Sigmoid colon (tissue), 7 donors: ENCODE data around the gene GUK1. TPM values are rescaled to one million over a fixed set of nuclear protein-coding genes. Genes with fewer than 3 reads are reported as not detected.

Source experiments
- DNase-seq: peaks from one replicate; pipeline ENCODE4 v3.0.0-alpha.2; 2019
- H3K27ac ChIP-seq, 4 donors: fragments of 200-600 bp; sonication (generic); one replicate each; pipeline ENCODE4 v1.5.1; 2016 to 2019; ENCODE audit warnings: mild to moderate bottlenecking in 1 of 4
- H3K27me3 ChIP-seq, 3 donors: fragments of 200-600 bp; sonication (generic); one replicate each; pipeline ENCODE4 v1.5.1; 2019; ENCODE audit warnings: mild to moderate bottlenecking in 1 of 3
- H3K36me3 ChIP-seq, 4 donors: fragments of 200-600 bp; sonication (generic); one replicate each; pipeline ENCODE4 v1.5.1; 2016 to 2019
- H3K4me1 ChIP-seq, 4 donors: fragments of 200-600 bp; sonication (generic); one replicate each; pipeline ENCODE4 v1.5.1; 2017 to 2019
- H3K4me3 ChIP-seq, 4 donors: fragments of 200-600 bp; sonication (generic); one replicate each; pipeline ENCODE4 v1.5.1; 2017 to 2019; ENCODE audit warnings: mild to moderate bottlenecking in 2 of 4, moderate library complexity in 1 of 4
- H3K9me3 ChIP-seq, 4 donors: fragments of 200-600 bp in 3 of 4; sonication (generic) in 3 of 4; one replicate each; pipeline versions ENCODE4 v1.5.1 to v1.6.1; 2013 to 2019
- EP300 ChIP-seq, 4 donors: sonication (generic); formaldehyde crosslinking; IDR thresholded peaks; one replicate each; pipeline ENCODE4 v1.6.1; 2017; ENCODE audit warnings: antibody characterized with exemption in 4 of 4
- POLR2A ChIP-seq, 2 donors: fragments of 450-650 bp; IDR thresholded peaks; one replicate each; pipeline ENCODE4 v1.6.1; 2016; ENCODE audit warnings: antibody characterized with exemption in 2 of 2, mild to moderate bottlenecking in 2 of 2, moderate library complexity in 2 of 2
- POLR2AphosphoS5 ChIP-seq, 4 donors: sonication (generic); formaldehyde crosslinking; IDR thresholded peaks; one replicate each; pipeline ENCODE4 v1.6.1; 2017; ENCODE audit warnings: antibody characterized with exemption in 4 of 4
- WGBS, 2 donors: extraction: QIAGEN DNeasy Blood & Tissue Kit; methylation state at CpG; one replicate each; pipeline ENCODE4 v1.1.7; 2013; 5-methylcytosine and 5-hydroxymethylcytosine counted together
- intact Hi-C: fragments of 100-400 bp; cut with DNase I; formaldehyde crosslinking; loops from one replicate; pipeline ENCODE4 v1.15.1; 2023
- polyA plus RNA-seq, 3 donors: library from polyadenylated mRNA; stranded (reverse); fragments of 200-250 nt; gene quantifications; one replicate each; pipeline ENCODE4 v1.2.3, GENCODE V29; 2013
- total RNA-seq, 4 donors: library from RNA; depleted of rRNA; stranded (reverse); fragments of >200 nt; gene quantifications; one replicate each; pipeline ENCODE4 v1.1.0, GENCODE V29; 2016
- TF ChIP-seq, protein P1 (sequence below), 4 experiments: fragments of 450-650 bp in 3 of 4; fragments of 200-600 bp in 1 of 4; IDR thresholded peaks; one replicate each; pipeline ENCODE4 v1.5.1; 2016 to 2019; ENCODE audit warnings: antibody characterized with exemption in 4 of 4, mild to moderate bottlenecking in 3 of 4, moderate library complexity in 2 of 4
- donor health status: healthy with polysubstance abuse.
- donor health status: Bipolar disorder and iron deficiency.
- donor health status: healthy.

The GUK1 gene
- total and polyA plus RNA-seq, 7 donors: 225 to 668 (median 366) TPM

DNA sequence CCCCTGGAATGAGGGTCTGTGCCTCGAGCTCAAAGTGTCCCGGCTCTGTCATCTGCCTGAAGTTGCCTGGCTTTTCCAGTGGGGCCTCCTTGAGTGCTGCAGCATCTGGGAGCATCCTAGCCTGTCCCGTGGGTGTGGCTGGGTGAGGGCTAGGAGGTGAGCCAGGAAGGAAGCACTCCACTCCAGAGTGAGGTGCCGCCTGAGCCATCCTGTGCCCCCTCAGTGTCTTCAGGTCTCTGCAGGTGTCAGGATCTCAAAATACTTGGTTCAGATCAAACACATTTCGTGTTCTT lies 37.0 kb downstream of the GUK1 start:
- Histone ChIP-seq H3K27me3 (no peaks in the 10 kb centered on the region), H3K36me3 (peaks cover 0 to 9% (median 7%) of the 10 kb centered on the region in 4 donors), H3K27ac (peak overlapping the region in 1 of 4 donors; percentile 64), H3K9me3 (no peaks in the 10 kb centered on the region), H3K4me1 (peaks cover 0 to 38% (median 16%) of the 10 kb centered on the region in 4 donors), H3K4me3 (no peak overlapping the region)
- intact Hi-C loops: loop anchor here (5.0 kb wide), 1 partner anchor 40 kb away; no protein-coding TSS in a partner anchor
- DNase-seq: no peak
- TF ChIP-seq EP300 (IDR thresholded peaks at IDR 0.05): no peak
- no peak for TF ChIP-seq POLR2AphosphoS5 (IDR thresholded peaks at IDR 0.05)
- TF ChIP-seq POLR2A (IDR thresholded peaks at IDR 0.05): no peak
- TF ChIP-seq, protein P1, sequence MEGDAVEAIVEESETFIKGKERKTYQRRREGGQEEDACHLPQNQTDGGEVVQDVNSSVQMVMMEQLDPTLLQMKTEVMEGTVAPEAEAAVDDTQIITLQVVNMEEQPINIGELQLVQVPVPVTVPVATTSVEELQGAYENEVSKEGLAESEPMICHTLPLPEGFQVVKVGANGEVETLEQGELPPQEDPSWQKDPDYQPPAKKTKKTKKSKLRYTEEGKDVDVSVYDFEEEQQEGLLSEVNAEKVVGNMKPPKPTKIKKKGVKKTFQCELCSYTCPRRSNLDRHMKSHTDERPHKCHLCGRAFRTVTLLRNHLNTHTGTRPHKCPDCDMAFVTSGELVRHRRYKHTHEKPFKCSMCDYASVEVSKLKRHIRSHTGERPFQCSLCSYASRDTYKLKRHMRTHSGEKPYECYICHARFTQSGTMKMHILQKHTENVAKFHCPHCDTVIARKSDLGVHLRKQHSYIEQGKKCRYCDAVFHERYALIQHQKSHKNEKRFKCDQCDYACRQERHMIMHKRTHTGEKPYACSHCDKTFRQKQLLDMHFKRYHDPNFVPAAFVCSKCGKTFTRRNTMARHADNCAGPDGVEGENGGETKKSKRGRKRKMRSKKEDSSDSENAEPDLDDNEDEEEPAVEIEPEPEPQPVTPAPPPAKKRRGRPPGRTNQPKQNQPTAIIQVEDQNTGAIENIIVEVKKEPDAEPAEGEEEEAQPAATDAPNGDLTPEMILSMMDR (IDR thresholded peaks at IDR 0.05): no peak
- WGBS, 2 donors: 77 to 86% methylated on average over 5 of the region's 5 CpGs

DNA sequence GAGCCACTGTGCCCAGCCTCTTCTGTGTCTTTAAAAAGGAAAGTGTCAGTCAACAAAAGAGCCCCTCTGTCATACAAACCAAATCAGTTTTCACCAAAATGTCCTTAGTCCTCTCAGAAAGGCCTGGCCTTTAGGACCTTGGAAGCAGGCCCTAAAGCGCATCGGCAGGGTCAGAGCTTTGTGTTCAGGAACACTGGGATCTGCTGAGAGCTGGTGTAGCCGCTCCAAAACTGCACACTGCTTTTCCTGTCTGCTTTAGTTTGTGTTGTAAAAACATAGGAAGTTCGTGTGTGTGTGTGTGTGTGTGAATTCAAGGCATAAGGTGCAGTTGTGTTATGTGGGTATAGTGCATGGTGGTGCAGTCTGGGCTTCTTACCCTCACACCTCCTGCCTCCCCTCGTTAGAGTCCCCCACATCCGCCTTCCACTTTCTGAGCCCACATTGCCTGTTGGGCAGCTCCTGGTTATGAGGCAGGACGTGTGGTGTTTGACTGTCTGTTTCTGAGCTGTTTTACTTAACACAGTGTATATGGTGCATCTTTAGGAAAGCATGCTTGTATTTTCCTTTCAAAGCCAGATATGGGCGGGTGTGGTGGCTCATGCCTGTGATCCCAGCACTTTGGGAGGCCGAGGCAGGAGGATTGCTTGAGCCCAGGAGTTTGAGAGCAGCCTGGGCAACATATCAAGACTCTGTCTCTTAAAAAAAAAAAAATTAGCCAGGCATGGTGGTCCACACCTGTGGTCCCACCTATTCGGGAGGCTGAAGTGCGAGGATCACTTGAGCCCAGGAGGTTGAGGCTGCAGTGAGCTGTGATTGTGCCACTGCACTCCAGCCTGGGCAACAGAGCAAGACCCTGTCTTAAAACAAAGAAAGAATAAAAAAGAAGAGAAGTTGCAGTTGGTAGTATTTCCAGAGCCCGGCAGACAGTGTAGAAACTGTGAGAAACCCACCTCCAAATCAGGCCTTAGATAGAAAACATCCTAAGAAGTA lies 37.9 kb downstream of the GUK1 start:
- Histone ChIP-seq H3K9me3 (no peaks in the 10 kb centered on the region), H3K4me1 (peaks cover 0 to 38% (median 16%) of the 10 kb centered on the region in 4 donors), H3K4me3 (no peak overlapping the region), H3K36me3 (peaks cover 0 to 9% (median 7%) of the 10 kb centered on the region in 4 donors), H3K27ac (peak overlapping the region; percentile 10 to 57 (median 40)), H3K27me3 (no peaks in the 10 kb centered on the region)
- intact Hi-C loops: loop anchor here (5.0 kb wide), 1 partner anchor 41 kb away; no protein-coding TSS in a partner anchor
- WGBS, 2 donors: 86 to 91% methylated on average over 12 of the region's 12 CpGs
- TF ChIP-seq POLR2A (IDR thresholded peaks at IDR 0.05): no peak
- no peak for TF ChIP-seq EP300 (IDR thresholded peaks at IDR 0.05)
- no peak for TF ChIP-seq POLR2AphosphoS5 (IDR thresholded peaks at IDR 0.05)
- TF ChIP-seq, protein P1 (IDR thresholded peaks at IDR 0.05): no peak
- DNase-seq: peak; percentile 32

DNA sequence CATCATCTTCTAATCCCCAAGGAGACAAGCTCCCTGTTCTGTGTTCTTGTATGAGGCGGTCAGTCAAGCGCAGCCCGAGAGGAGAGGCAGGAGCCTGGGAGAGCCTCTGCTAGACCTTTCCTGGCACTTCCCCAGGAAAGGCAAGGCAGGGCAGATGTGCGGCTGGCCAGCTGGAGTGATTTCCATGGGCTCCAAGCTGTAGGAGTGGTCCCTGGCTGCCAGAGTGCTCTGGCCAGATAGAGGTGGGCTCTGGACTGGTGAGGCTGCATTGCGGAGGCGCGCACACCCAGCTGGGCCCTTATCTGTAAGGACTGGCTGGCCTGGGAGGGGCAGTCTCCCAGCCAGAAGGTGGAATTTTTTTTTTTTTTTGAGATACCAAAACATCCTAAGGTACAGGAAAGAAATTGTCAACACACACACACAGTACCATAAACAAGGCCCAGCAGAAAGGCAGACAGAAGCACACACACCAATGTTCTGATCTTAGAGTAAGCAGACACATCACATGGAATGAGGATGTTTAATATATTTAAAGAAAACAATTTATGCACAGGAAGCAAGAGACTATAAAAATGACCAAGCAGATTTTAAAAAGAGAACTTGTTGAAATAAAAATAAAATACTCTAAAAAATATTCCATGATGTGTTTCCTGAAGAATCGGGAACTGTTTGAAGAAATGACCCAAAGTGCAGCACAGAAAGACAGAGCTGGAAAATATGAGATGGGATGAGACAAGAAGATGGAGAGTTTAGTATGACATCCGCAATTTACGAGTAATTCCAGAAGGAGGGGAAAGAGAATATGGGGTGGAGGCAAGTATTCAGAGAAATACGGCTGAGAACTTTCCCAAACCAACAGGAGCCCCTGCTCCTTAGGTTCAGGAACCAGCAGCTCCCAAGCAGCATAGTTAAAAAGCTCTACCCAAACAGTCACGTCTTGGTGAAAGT lies 38.9 kb downstream of the GUK1 start:
- Histone ChIP-seq H3K27me3 (no peaks in the 10 kb centered on the region), H3K4me3 (no peak overlapping the region), H3K4me1 (peaks cover 0 to 33% (median 13%) of the 10 kb centered on the region in 4 donors), H3K9me3 (no peaks in the 10 kb centered on the region), H3K27ac (peak overlapping the region in 3 of 4 donors; percentile 10 to 57 (median 41)), H3K36me3 (peaks cover 0 to 9% (median 7%) of the 10 kb centered on the region in 4 donors)
- TF ChIP-seq, protein P1 (IDR thresholded peaks at IDR 0.05): no peak
- TF ChIP-seq EP300 (IDR thresholded peaks at IDR 0.05) (no peak), POLR2AphosphoS5 (IDR thresholded peaks at IDR 0.05) (no peak), POLR2A (IDR thresholded peaks at IDR 0.05) (no peak)
- intact Hi-C loops: loop anchor here (5.0 kb wide), 1 partner anchor 42 kb away; no protein-coding TSS in a partner anchor
- WGBS, 2 donors: 77 to 88% methylated on average over 12 of the region's 12 CpGs
- DNase-seq: peak; percentile 74

DNA sequence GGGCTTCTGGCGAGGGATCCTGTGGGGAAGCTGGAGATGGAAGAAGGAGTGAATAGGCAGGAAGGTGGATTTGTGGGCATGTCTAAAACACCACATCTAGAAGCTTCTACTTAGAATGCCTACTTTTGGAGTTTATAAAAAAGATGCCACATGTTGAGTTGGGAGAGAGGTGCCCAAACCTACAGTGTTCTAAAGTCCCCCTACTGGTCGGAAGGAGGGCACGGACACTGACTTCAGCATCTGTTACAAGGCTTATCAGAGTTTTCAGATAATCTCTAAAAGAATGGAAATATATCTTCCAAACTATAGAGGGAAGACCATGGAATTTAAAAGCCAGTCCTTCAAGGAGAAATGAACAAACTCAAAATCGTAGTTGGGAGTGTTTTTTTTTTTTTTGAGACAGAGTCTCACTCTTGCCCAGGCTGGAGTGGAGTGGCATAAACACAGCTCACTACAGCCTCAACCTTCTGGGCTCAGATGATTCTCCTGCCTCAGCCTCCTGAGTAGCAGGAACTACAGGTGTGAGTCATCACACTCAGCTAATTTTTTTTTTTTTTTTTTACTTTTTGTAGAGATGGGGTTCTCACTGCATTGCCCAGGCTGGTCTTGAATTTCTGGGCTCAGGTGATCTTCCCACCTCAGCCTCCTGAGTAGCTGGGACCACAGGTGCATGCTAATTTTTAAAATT lies 40.3 kb downstream of the GUK1 start:
- no peak overlapping the region for H3K4me3 ChIP-seq
- peaks cover 0 to 23% (median 11%) of the 10 kb centered on the region in 4 donors for H3K4me1 ChIP-seq
- no peaks in the 10 kb centered on the region for H3K9me3 ChIP-seq
- H3K27ac ChIP-seq: no peak overlapping the region
- peak; percentile 27 for DNase-seq
- H3K36me3 ChIP-seq: peaks cover 0 to 2% (median 1%) of the 10 kb centered on the region in 4 donors
- 87 to 90% methylated on average over 4 of the region's 4 CpGs for WGBS, 2 donors
- TF ChIP-seq POLR2AphosphoS5 (IDR thresholded peaks at IDR 0.05): no peak
- no peak for TF ChIP-seq POLR2A (IDR thresholded peaks at IDR 0.05)
- TF ChIP-seq EP300 (IDR thresholded peaks at IDR 0.05): no peak
- TF ChIP-seq, protein P1 (IDR thresholded peaks at IDR 0.05): no peak
- intact Hi-C loops: no loop called here
- H3K27me3 ChIP-seq: no peaks in the 10 kb centered on the region
